Measurements from ENCODE around the gene MAPK8IP2. TPM values are rescaled to one million over a fixed set of nuclear protein-coding genes. Genes with fewer than 3 reads are reported as not detected.

MAPK8IP2 gene
- total RNA-seq: 2.8 and 3.6 TPM in 2 replicates
- long read RNA-seq: 0 reads

DNA sequence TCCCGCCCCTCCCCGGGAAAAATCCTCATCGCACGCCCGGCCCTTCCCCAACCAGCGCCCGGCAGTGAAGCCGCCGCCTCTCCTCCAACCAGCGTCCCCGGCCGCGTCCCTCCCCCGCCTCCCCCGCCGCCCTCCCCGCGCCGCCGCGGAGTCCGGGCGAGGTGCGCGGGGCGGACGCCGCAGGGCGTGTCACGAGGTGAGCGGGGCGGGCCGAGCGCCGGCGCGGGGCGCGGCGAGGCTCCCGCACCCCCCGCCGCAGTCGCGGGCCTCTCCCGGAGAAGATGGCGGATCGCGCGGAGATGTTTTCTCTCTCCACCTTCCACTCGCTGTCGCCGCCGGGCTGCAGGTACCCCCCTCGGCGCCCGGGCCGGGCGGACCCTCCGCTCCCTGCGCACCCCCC is at the start of gene MAPK8IP2:
MAPK8IP2 (plus strand) TSS at position 256 of the 400 bp plus-strand sequence; CDS start at position 282, 26 bp downstream.
- Mint-ChIP-seq H3K4me3 (ENCODE audit: unreplicated experiment) (peak within 1 kb of the TSS; percentile 69), H3K27ac (ENCODE audit: unreplicated experiment) (no peak within 1 kb of the TSS), H3K27me3 (ENCODE audit: unreplicated experiment) (peaks cover 8% of the 10 kb centered on the region)

DNA sequence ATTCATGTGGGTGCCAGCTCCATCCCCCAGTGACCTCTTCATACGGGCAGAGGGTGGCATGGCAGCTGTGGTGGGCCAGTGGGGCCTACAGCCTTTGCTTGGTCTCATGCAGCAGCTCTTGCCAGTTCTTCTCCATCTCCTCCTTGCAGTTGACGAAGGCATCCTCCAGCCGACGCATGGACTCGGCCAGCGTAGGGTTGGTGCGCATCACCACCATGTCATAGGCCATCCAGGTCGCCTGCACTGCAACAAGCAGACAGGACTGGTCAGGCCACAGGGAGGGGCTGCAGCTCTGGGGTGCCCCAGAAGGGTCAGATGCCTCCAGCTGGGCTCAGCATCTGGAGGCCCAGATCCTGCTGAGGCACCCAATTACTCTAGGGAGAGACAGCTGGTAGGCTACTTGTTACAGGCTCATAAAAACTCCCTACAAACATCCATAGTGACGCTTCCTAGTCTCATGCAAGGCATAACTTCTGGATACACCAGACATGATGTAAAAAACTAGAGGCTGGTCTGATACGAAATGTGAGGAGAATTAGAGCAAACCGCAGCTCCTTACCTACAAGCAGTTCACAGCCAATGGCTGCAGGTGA is 49.3 kb upstream of the MAPK8IP2 start:
- no peak overlapping the region for H3K27ac Mint-ChIP-seq (ENCODE audit: unreplicated experiment)
- no peak for DNase-seq (ENCODE audit: extremely low spot score, unreplicated experiment)
- TF ChIP-seq, protein P1, sequence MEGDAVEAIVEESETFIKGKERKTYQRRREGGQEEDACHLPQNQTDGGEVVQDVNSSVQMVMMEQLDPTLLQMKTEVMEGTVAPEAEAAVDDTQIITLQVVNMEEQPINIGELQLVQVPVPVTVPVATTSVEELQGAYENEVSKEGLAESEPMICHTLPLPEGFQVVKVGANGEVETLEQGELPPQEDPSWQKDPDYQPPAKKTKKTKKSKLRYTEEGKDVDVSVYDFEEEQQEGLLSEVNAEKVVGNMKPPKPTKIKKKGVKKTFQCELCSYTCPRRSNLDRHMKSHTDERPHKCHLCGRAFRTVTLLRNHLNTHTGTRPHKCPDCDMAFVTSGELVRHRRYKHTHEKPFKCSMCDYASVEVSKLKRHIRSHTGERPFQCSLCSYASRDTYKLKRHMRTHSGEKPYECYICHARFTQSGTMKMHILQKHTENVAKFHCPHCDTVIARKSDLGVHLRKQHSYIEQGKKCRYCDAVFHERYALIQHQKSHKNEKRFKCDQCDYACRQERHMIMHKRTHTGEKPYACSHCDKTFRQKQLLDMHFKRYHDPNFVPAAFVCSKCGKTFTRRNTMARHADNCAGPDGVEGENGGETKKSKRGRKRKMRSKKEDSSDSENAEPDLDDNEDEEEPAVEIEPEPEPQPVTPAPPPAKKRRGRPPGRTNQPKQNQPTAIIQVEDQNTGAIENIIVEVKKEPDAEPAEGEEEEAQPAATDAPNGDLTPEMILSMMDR (IDR thresholded peaks at IDR 0.05): no peak
- H3K9me3 Mint-ChIP-seq (ENCODE audit: unreplicated experiment): no peaks in the 10 kb centered on the region
- H3K4me1 Mint-ChIP-seq (ENCODE audit: unreplicated experiment): no peaks in the 10 kb centered on the region
- no peaks in the 10 kb centered on the region for H3K36me3 Mint-ChIP-seq (ENCODE audit: unreplicated experiment)
- H3K4me3 Mint-ChIP-seq (ENCODE audit: unreplicated experiment): no peak overlapping the region
- peaks cover 11% of the 10 kb centered on the region for H3K27me3 Mint-ChIP-seq (ENCODE audit: unreplicated experiment)

More for the DNA sequence above, at the start of gene MAPK8IP2:
- Mint-ChIP-seq H3K36me3 (ENCODE audit: unreplicated experiment) (no peaks in the 10 kb centered on the region), H3K4me1 (ENCODE audit: unreplicated experiment) (peaks cover 11% of the 10 kb centered on the region), H3K9me3 (ENCODE audit: unreplicated experiment) (no peaks in the 10 kb centered on the region)
- DNase-seq (ENCODE audit: extremely low spot score, unreplicated experiment): no peak
- TF ChIP-seq, protein P1 (IDR thresholded peaks at IDR 0.05): no peak

DNA sequence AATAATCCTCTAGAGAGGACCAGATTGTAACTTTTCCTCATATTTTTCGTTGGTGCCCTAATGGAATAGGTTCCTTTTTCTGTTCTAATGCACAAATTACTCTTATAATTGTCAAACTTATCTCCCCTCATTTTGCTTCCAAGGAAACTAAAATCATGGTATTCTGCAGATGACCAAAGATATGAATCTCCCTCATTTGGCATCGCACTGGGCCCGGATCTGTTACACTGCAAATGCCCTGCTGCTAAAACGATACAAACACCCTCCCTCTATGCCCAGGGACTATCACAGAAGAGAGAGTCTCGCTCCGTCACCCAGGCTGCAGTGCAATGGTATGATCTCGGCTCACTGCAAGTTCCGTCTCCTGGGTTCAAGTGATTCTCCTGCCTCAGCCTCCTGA is 47.3 kb upstream of the MAPK8IP2 start:
- Mint-ChIP-seq H3K27me3 (ENCODE audit: unreplicated experiment) (peaks cover 23% of the 10 kb centered on the region), H3K36me3 (ENCODE audit: unreplicated experiment) (no peaks in the 10 kb centered on the region), H3K4me1 (ENCODE audit: unreplicated experiment) (no peaks in the 10 kb centered on the region), H3K9me3 (ENCODE audit: unreplicated experiment) (no peaks in the 10 kb centered on the region), H3K4me3 (ENCODE audit: unreplicated experiment) (no peak overlapping the region), H3K27ac (ENCODE audit: unreplicated experiment) (no peak overlapping the region)
- TF ChIP-seq, protein P1 (IDR thresholded peaks at IDR 0.05): no peak
- no peak for DNase-seq (ENCODE audit: extremely low spot score, unreplicated experiment)

DNA sequence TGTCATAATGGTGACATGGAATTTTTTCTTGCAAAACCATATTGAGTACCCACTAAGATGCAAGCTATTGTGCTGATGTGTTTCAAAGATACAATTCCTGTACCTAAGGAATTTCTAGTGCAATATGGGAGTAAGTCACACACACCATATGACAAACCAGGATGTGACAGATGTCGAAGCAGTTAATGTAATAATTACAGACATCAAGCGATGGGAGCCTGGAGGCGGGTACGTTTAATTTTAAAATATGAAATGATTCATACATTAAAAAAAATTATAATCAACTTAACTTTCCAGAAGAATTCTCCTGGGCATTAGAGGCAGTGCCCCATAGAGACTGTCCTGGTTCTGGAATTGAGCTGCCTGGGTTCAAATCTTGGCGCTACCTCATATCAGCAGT is 43.9 kb upstream of the MAPK8IP2 start:
- Mint-ChIP-seq H3K4me3 (ENCODE audit: unreplicated experiment) (no peak overlapping the region), H3K36me3 (ENCODE audit: unreplicated experiment) (no peaks in the 10 kb centered on the region), H3K9me3 (ENCODE audit: unreplicated experiment) (no peaks in the 10 kb centered on the region), H3K27ac (ENCODE audit: unreplicated experiment) (no peak overlapping the region), H3K27me3 (ENCODE audit: unreplicated experiment) (peaks cover 53% of the 10 kb centered on the region), H3K4me1 (ENCODE audit: unreplicated experiment) (peaks cover 5% of the 10 kb centered on the region)
- TF ChIP-seq, protein P1 (IDR thresholded peaks at IDR 0.05): no peak
- DNase-seq (ENCODE audit: extremely low spot score, unreplicated experiment): no peak

DNA sequence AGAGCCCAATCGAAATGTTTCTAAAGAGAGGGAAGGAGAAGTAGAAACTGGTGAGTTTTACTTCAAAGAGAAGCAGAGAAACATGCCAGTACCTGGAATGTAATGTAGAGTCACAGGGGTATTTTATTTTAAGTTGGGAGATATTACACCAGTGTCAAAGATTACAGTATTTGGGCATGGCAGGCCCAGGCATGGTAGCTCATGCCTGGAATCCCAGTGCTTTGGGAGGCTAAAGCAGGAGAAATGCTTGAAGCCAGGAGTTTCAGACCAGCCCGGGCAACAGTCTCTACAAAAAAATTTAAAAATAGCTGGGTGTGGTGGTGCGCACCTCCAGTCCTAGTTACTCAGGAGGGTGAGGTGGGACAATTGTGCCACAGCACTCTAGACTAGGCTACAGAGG is 40.6 kb upstream of the MAPK8IP2 start:
- no peak for DNase-seq (ENCODE audit: extremely low spot score, unreplicated experiment)
- Mint-ChIP-seq H3K4me3 (ENCODE audit: unreplicated experiment) (no peak overlapping the region), H3K27ac (ENCODE audit: unreplicated experiment) (no peak overlapping the region), H3K27me3 (ENCODE audit: unreplicated experiment) (peaks cover 51% of the 10 kb centered on the region), H3K36me3 (ENCODE audit: unreplicated experiment) (no peaks in the 10 kb centered on the region), H3K9me3 (ENCODE audit: unreplicated experiment) (no peaks in the 10 kb centered on the region), H3K4me1 (ENCODE audit: unreplicated experiment) (peaks cover 17% of the 10 kb centered on the region)
- TF ChIP-seq, protein P1 (IDR thresholded peaks at IDR 0.05): no peak

All from osteocyte (in vitro differentiated cells).